Activated effector memory CD4-positive, alpha-beta T cell treated with anti-CD3 and anti-CD28 coated beads, Interleukin-2, amount 50 U/mL, for 16 hours (primary cell): Measurements from ENCODE around the gene FOXG1.

Experiments
- DNase-seq: peaks from one replicate; pipeline ENCODE4 v3.0.0-alpha.2; 2020

FOXG1 gene

GRCh38 chr14:28777471-28778137 lies 11.0 kb downstream of the FOXG1 start:
- no peak for DNase-seq

GRCh38 chr14:28778138-28779117 lies 11.8 kb downstream of the FOXG1 start:
- no peak for DNase-seq

DNA sequence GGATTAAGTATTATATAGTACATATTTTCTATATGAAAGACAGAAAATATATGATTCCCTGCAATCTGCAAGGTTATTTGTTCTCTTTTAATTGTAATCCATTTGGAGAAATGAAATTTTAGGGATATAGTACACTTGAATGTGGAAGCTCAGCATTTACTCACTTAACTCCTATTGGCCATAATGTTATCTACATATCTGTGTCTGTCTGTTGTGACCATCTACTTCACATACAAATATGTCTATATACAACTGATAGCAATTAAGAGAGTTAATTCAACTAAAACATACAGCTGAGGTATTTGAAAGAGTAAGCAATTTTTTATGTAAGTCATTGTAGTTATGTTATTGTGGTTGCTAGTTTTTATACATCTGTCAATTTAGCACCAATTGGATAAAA lies 12.9 kb downstream of the FOXG1 start:
- no peak for DNase-seq

GRCh38 chr14:28780843-28781820 lies 14.5 kb downstream of the FOXG1 start:
- DNase-seq, result no peak

- DNase-seq, result no peak
These were observed 15.7 kb downstream of the FOXG1 start for GRCh38 chr14:28782301-28782700.

DNA sequence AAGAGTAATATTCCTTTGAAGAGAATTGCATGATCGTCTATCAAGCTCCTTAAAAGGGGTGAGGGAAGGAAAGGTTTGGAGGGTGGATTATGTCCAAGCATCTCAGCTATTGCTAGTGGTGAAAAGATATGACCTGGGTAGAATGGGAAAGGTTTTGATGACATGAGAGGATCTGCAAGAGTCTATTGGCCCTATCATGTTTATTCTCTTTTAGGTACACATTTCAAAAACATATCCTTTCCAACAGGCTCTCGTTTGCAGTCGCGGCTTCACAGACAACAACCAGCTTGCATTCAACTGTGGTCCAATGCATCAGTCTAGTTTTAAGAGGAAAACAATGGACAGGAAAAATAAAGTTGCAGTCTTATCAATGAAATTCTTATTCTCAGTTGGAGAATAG lies 17.1 kb downstream of the FOXG1 start:
- no peak for DNase-seq

DNA sequence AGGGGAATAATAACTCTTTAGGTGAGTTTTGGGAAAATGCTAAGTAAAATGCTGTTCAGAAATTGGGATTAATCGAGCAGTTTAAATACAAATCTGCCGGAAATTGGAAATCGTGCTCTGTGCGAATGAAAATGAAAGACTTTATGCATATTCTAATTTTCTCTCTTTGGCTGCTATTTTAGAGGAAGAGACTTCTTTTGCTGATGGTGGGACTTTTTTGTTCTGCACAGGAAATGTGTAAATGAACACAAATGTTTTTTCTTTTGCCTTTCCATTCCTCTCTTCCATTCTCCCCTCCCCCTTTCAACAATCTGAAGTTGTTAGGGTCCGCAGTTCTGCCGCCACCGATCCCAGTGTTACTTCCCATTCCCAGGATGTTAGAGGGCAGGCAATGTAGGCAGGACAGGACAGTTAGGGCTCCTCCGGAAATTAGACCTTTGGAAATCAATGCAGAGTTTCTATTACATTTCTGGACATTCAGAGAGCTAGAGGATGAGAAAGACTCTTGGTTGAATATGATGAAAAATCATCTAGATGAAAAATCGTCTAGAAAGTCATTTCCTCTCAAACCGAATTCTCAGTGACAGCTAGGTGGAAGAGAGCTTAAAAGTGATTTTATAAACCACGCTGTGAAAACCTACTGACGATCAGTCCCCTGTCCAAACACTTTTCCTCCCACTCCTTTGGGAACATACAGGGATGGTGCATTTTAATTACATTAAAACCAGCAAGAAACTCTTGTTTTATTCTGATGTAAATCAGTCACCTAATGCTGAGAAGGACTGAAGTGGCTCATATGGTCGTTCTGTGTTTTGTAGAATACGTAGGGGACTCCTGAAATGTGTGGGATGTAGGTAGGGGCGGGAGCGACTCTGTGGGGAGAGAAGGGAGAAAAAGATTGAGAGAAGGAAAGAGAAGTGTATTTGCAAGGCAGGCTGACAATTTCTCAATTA lies 17.8 kb downstream of the FOXG1 start:
- DNase-seq, result no peak

- no peak for DNase-seq
These were observed 18.7 kb downstream of the FOXG1 start for GRCh38 chr14:28785096-28785952.

- no peak for DNase-seq
These were observed 40.9 kb downstream of the FOXG1 start for GRCh38 chr14:28807518-28807917.

DNA sequence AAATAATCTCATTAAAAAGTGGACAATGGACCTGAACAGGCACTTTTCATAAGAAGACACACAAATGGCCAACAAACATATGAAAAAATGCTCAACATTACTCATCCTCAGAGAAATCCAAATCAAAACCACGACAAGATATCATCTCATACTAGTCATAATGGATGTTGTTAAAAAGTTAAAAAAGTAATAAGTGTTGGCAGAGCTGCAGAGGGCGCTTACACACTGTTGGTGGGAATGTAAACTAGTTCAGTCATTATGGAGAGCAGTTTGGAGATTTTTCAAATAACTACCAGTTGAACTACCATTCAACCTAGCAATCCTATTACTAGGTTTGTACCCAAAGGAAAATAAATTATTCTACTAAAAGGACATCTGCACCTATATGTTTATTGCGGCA lies 47.2 kb downstream of the FOXG1 start:
- no peak for DNase-seq
